OCI-LY3 (cell line): ENCODE measurements around the gene PDE4D.

Experiments used
- H2AFZ ChIP-seq: fragments of 200-600, 300-600 bp; shearing (Covaris generic); 2 replicates; pipeline ENCODE4 v1.6.0; 2014; ENCODE audit warnings: antibody characterized with exemption, low read depth, low read length
- H3K27ac ChIP-seq: fragments of 200-600, 300-600 bp; sonication (generic); 2 replicates; pipeline ENCODE4 v1.5.1; 2014; ENCODE audit warnings: mild to moderate bottlenecking, low read length, moderate library complexity, mixed read lengths
- H3K27me3 ChIP-seq: fragments of 200-600, 300-600 bp; sonication (generic); 2 replicates; pipeline ENCODE4 v1.6.1; 2014; ENCODE audit warnings: low read depth, low read length, mixed read lengths
- H3K36me3 ChIP-seq: fragments of 200-600, 300-600 bp; sonication (generic); replicated peaks from 2 replicates; pipeline ENCODE3; 2014; ENCODE audit warnings: low read depth, low read length, mixed read lengths
- H3K4me1 ChIP-seq: fragments of 300-600, 200-600 bp; sonication (generic); 2 replicates; pipeline ENCODE4 v1.6.1; 2014; ENCODE audit warnings: low read length, mixed read lengths
- H3K4me2 ChIP-seq: fragments of 200-600, 300-600 bp; sonication (generic); 2 replicates; pipeline ENCODE4 v1.6.1; 2014; ENCODE audit warnings: low read length, mixed read lengths
- H3K4me3 ChIP-seq: fragments of 300-600, 200-600 bp; sonication (generic); 2 replicates; pipeline ENCODE4 v1.5.1; 2014; ENCODE audit warnings: antibody characterized with exemption, mild to moderate bottlenecking, low read length, moderate library complexity
- H3K79me2 ChIP-seq: fragments of 300-600, 200-600 bp; shearing (Covaris generic); 2 replicates; pipeline ENCODE4 v1.6.1; 2014; ENCODE audit warnings: mild to moderate bottlenecking, low read length, mixed read lengths
- H3K9ac ChIP-seq: fragments of 300-600, 200-600 bp; shearing (Covaris generic); 2 replicates; pipeline ENCODE4 v1.6.0; 2014; ENCODE audit warnings: mild to moderate bottlenecking, low read length, moderate library complexity
- H3K9me3 ChIP-seq: fragments of 200-600, 300-600 bp; shearing (Covaris generic); 2 replicates; pipeline ENCODE4 v1.6.1; 2014; ENCODE audit warnings: low read length, mixed read lengths; ENCODE audit not compliant: insufficient read depth
- H4K20me1 ChIP-seq: fragments of 200-600, 300-600 bp; sonication (generic); 2 replicates; pipeline ENCODE4 v1.6.1; 2016; ENCODE audit warnings: low read length, mixed read lengths; ENCODE audit not compliant: insufficient read depth
- CTCF ChIP-seq: fragments of 200-600, 300-600 bp; sonication (generic); IDR thresholded peaks from 2 replicates; pipeline ENCODE4 v1.5.1; 2014; ENCODE audit warnings: antibody characterized with exemption, low read length, low read depth
- EZH2phosphoT487 ChIP-seq: fragments of 200-600 bp; shearing (Covaris generic); IDR thresholded peaks from 2 replicates; pipeline ENCODE4 v1.6.1; 2018; ENCODE audit warnings: antibody characterized with exemption, mixed run types, low read depth

The PDE4D gene

GRCh38 chr5:59709346-59709821 is 184.1 kb downstream of the PDE4D start:
- no peaks in the 10 kb centered on the region for H3K4me1 ChIP-seq
- no peaks in the 10 kb centered on the region for H4K20me1 ChIP-seq
- no peaks in the 10 kb centered on the region for H3K27me3 ChIP-seq
- TF ChIP-seq CTCF (no peak), EZH2phosphoT487 (no peak)
- no peak overlapping the region for H3K4me3 ChIP-seq
- no peak overlapping the region for H3K9ac ChIP-seq
- H3K79me2 ChIP-seq, result no peaks in the 10 kb centered on the region
- H3K9me3 ChIP-seq, result no peaks in the 10 kb centered on the region
- H2AFZ ChIP-seq, result no peak overlapping the region
- H3K4me2 ChIP-seq, result no peak overlapping the region
- no peaks in the 10 kb centered on the region for H3K36me3 ChIP-seq
- H3K27ac ChIP-seq, result no peak overlapping the region

GRCh38 chr5:59704936-59705335 is 188.6 kb downstream of the PDE4D start:
- H4K20me1 ChIP-seq, result no peaks in the 10 kb centered on the region
- no peak overlapping the region for H3K4me3 ChIP-seq
- no peak overlapping the region for H3K27ac ChIP-seq
- H3K4me2 ChIP-seq, result no peak overlapping the region
- no peaks in the 10 kb centered on the region for H3K9me3 ChIP-seq
- no peak overlapping the region for H3K9ac ChIP-seq
- no peaks in the 10 kb centered on the region for H3K4me1 ChIP-seq
- no peaks in the 10 kb centered on the region for H3K27me3 ChIP-seq
- TF ChIP-seq EZH2phosphoT487, result no peak
- TF ChIP-seq CTCF, result no peak
- no peak overlapping the region for H2AFZ ChIP-seq
- no peaks in the 10 kb centered on the region for H3K36me3 ChIP-seq
- H3K79me2 ChIP-seq, result no peaks in the 10 kb centered on the region

- Histone ChIP-seq H3K9me3 (no peaks in the 10 kb centered on the region), H2AFZ (no peak overlapping the region), H3K4me3 (no peak overlapping the region), H3K27ac (no peak overlapping the region), H3K4me1 (no peaks in the 10 kb centered on the region), H4K20me1 (no peaks in the 10 kb centered on the region), H3K36me3 (no peaks in the 10 kb centered on the region), H3K79me2 (no peaks in the 10 kb centered on the region), H3K9ac (no peak overlapping the region), H3K27me3 (no peaks in the 10 kb centered on the region), H3K4me2 (no peak overlapping the region)
- TF ChIP-seq CTCF (no peak), EZH2phosphoT487 (no peak)
Observed at GRCh38 chr5:59703789-59704188, 189.7 kb downstream of the PDE4D start.

- H3K27ac ChIP-seq, result no peak overlapping the region
- H2AFZ ChIP-seq, result no peak overlapping the region
- H3K4me3 ChIP-seq, result no peak overlapping the region
- no peaks in the 10 kb centered on the region for H3K36me3 ChIP-seq
- no peaks in the 10 kb centered on the region for H3K79me2 ChIP-seq
- TF ChIP-seq CTCF (no peak), EZH2phosphoT487 (no peak)
- H3K9me3 ChIP-seq, result no peaks in the 10 kb centered on the region
- no peak overlapping the region for H3K4me2 ChIP-seq
- H4K20me1 ChIP-seq, result no peaks in the 10 kb centered on the region
- H3K27me3 ChIP-seq, result no peaks in the 10 kb centered on the region
- no peak overlapping the region for H3K9ac ChIP-seq
- no peaks in the 10 kb centered on the region for H3K4me1 ChIP-seq
Observed at GRCh38 chr5:59698207-59699178, 195.0 kb downstream of the PDE4D start.
